EH (cell line): Measurements from ENCODE around the gene EIF2S3B.

Experiments used
- DNase-seq: peaks from one replicate; pipeline ENCODE4 v3.0.0-alpha.2; 2015; ENCODE audit warnings: low read depth

The EIF2S3B gene

GRCh38 chr12:10554228-10554755, 48.6 kb downstream of the EIF2S3B start:
- no peak for DNase-seq

GRCh38 chr12:10554756-10555481, 49.2 kb downstream of the EIF2S3B start:
- DNase-seq: no peak

- no peak for DNase-seq
Measured at GRCh38 chr12:10557329-10557728, 51.6 kb downstream of the EIF2S3B start.

- no peak for DNase-seq
Measured at GRCh38 chr12:10557766-10558165, 52.1 kb downstream of the EIF2S3B start.
